Activated CD4-positive, alpha-beta memory T cell treated with anti-CD3 and anti-CD28 coated beads for 36 hours (primary cell): ENCODE results near the gene MRRF. TPM values are rescaled to one million over a fixed set of nuclear protein-coding genes. Genes with fewer than 3 reads are reported as not detected.
A peak's percentile ranks its signal among the peaks of the same experiment; 100 is the strongest.

ENCODE experiments used
- CTCF ChIA-PET: fragments of 350-600 bp; sonication (Branson Sonifier 250); formaldehyde crosslinking; loops from one replicate; lab custom pipeline; 2021; ENCODE audit warnings: antibody characterized with exemption, inconsistent platforms; lab: Charles Lee
- POLR2A ChIA-PET: fragments of 350-600 bp; sonication (Branson Sonifier 250); formaldehyde crosslinking; loops from one replicate; lab custom pipeline; 2021; ENCODE audit warnings: antibody characterized with exemption; lab: Charles Lee
- DNase-seq: peaks from one replicate; pipeline ENCODE4 v3.0.0-alpha.2; 2020
- H3K27ac Mint-ChIP-seq: one replicate; pipeline ENCODE4 v1.8.0; 2021; ENCODE audit warnings: mixed read lengths
- H3K27me3 Mint-ChIP-seq: one replicate; pipeline ENCODE4 v1.8.0; 2021; ENCODE audit warnings: mixed read lengths
- H3K36me3 Mint-ChIP-seq: one replicate; pipeline ENCODE4 v1.8.0; 2021; ENCODE audit warnings: mixed read lengths
- H3K4me1 Mint-ChIP-seq: one replicate; pipeline ENCODE4 v1.8.0; 2021; ENCODE audit warnings: low read depth, mixed read lengths
- H3K4me3 Mint-ChIP-seq: one replicate; pipeline ENCODE4 v1.8.0; 2021; ENCODE audit warnings: mild to moderate bottlenecking, mixed read lengths
- H3K9me3 Mint-ChIP-seq: one replicate; pipeline ENCODE4 v1.8.0; 2021; ENCODE audit warnings: mixed read lengths
- intact Hi-C: fragments of 100-400 bp; cut with micrococcal nuclease; formaldehyde crosslinking; loops from one replicate; pipeline ENCODE4 v1.15.1; 2023
- total RNA-seq, 2 experiments: library from RNA; stranded (reverse); gene quantifications; one replicate each; pipeline ENCODE4 v1.2.3, GENCODE V29; 2021

MRRF gene
- total RNA-seq, 2 experiments from 2014 or later, result 47.2 to 52.5 TPM

GRCh38 chr9:122367774-122368460, 103.2 kb downstream of the MRRF start:
- Mint-ChIP-seq H3K9me3 (peaks cover 3% of the 10 kb centered on the region), H3K4me1 (peaks cover 9% of the 10 kb centered on the region), H3K27ac (no peak overlapping the region), H3K4me3 (no peak overlapping the region), H3K36me3 (no peaks in the 10 kb centered on the region), H3K27me3 (peaks cover 25% of the 10 kb centered on the region)
- ChIA-PET CTCF (interaction anchor here (0.6 to 3.6 kb wide), 3 partner anchors 15 to 96 kb away, joined by 3 to 15 read pairs (median 5); no protein-coding TSS in a partner anchor), POLR2A (no interaction called here)
- intact Hi-C loops, result no loop called here
- no peak for DNase-seq

- H3K36me3 Mint-ChIP-seq, result no peaks in the 10 kb centered on the region
- H3K9me3 Mint-ChIP-seq, result peaks cover 3% of the 10 kb centered on the region
- CTCF ChIA-PET, result interaction anchor here (0.6 to 2.2 kb wide), 2 partner anchors 16 to 95 kb away, joined by 3 to 5 read pairs; no protein-coding TSS in a partner anchor
- intact Hi-C loops, result no loop called here
- POLR2A ChIA-PET, result no interaction called here
- no peak overlapping the region for H3K4me3 Mint-ChIP-seq
- DNase-seq, result no peak
- peaks cover 28% of the 10 kb centered on the region for H3K27me3 Mint-ChIP-seq
- H3K4me1 Mint-ChIP-seq, result peaks cover 9% of the 10 kb centered on the region
- H3K27ac Mint-ChIP-seq, result no peak overlapping the region
These were observed 104.0 kb downstream of the MRRF start for GRCh38 chr9:122368642-122369041.

- Mint-ChIP-seq H3K9me3 (peaks cover 3% of the 10 kb centered on the region), H3K4me3 (no peak overlapping the region), H3K4me1 (peaks cover 9% of the 10 kb centered on the region), H3K36me3 (no peaks in the 10 kb centered on the region), H3K27me3 (peaks cover 28% of the 10 kb centered on the region), H3K27ac (no peak overlapping the region)
- ChIA-PET POLR2A (no interaction called here), CTCF (no interaction called here)
- DNase-seq, result no peak
- intact Hi-C loops, result no loop called here
These were observed 105.6 kb downstream of the MRRF start for GRCh38 chr9:122370303-122370702.

GRCh38 chr9:122370869-122371755, 106.4 kb downstream of the MRRF start, which contains the start of gene PTGS1:
Gene PTGS1, plus strand, starts transcription at chr9:122371024. Its CDS starts 61 bp downstream, at chr9:122371085.
- H3K36me3 Mint-ChIP-seq, result no peaks in the 10 kb centered on the region
- peaks cover 3% of the 10 kb centered on the region for H3K9me3 Mint-ChIP-seq
- H3K27ac Mint-ChIP-seq, result no peak within 1 kb of the TSS
- H3K4me3 Mint-ChIP-seq, result peak within 1 kb of the TSS; percentile 3
- peaks cover 28% of the 10 kb centered on the region for H3K27me3 Mint-ChIP-seq
- CTCF ChIA-PET, result no interaction called here
- POLR2A ChIA-PET, result no interaction called here
- peak; percentile 19 for DNase-seq
- intact Hi-C loops, result no loop called here
- peaks cover 9% of the 10 kb centered on the region for H3K4me1 Mint-ChIP-seq

- no peak overlapping the region for H3K27ac Mint-ChIP-seq
- peaks cover 28% of the 10 kb centered on the region for H3K27me3 Mint-ChIP-seq
- peaks cover 9% of the 10 kb centered on the region for H3K4me1 Mint-ChIP-seq
- H3K36me3 Mint-ChIP-seq, result no peaks in the 10 kb centered on the region
- POLR2A ChIA-PET, result no interaction called here
- no peak for DNase-seq
- H3K4me3 Mint-ChIP-seq, result no peak overlapping the region
- CTCF ChIA-PET, result no interaction called here
- peaks cover 3% of the 10 kb centered on the region for H3K9me3 Mint-ChIP-seq
- intact Hi-C loops, result no loop called here
These were observed 107.2 kb downstream of the MRRF start for GRCh38 chr9:122371846-122372245.

GRCh38 chr9:122372856-122373845, 108.5 kb downstream of the MRRF start:
- Mint-ChIP-seq H3K4me3 (no peak overlapping the region), H3K36me3 (no peaks in the 10 kb centered on the region), H3K4me1 (peaks cover 9% of the 10 kb centered on the region), H3K9me3 (peaks cover 3% of the 10 kb centered on the region), H3K27me3 (peaks cover 28% of the 10 kb centered on the region), H3K27ac (no peak overlapping the region)
- POLR2A ChIA-PET, result no interaction called here
- CTCF ChIA-PET, result no interaction called here
- DNase-seq, result no peak
- intact Hi-C loops, result no loop called here

GRCh38 chr9:122374885-122375420, 110.3 kb downstream of the MRRF start:
- Mint-ChIP-seq H3K27ac (no peak overlapping the region), H3K9me3 (peaks cover 12% of the 10 kb centered on the region), H3K4me1 (peaks cover 9% of the 10 kb centered on the region), H3K36me3 (no peaks in the 10 kb centered on the region), H3K4me3 (no peak overlapping the region), H3K27me3 (peaks cover 23% of the 10 kb centered on the region)
- intact Hi-C loops, result loop anchor here (5.0 kb wide), 1 partner anchor 77 kb away; no protein-coding TSS in a partner anchor
- ChIA-PET CTCF (no interaction called here), POLR2A (no interaction called here)
- no peak for DNase-seq

GRCh38 chr9:122376796-122377195, 112.1 kb downstream of the MRRF start:
- H3K4me3 Mint-ChIP-seq, result no peak overlapping the region
- H3K27ac Mint-ChIP-seq, result no peak overlapping the region
- H3K27me3 Mint-ChIP-seq, result peaks cover 12% of the 10 kb centered on the region
- intact Hi-C loops, result loop anchor here (5.0 kb wide), 1 partner anchor 76 kb away; no protein-coding TSS in a partner anchor
- no peak for DNase-seq
- CTCF ChIA-PET, result no interaction called here
- POLR2A ChIA-PET, result no interaction called here
- no peaks in the 10 kb centered on the region for H3K4me1 Mint-ChIP-seq
- H3K9me3 Mint-ChIP-seq, result peaks cover 16% of the 10 kb centered on the region
- H3K36me3 Mint-ChIP-seq, result no peaks in the 10 kb centered on the region

GRCh38 chr9:122377241-122378164, 112.8 kb downstream of the MRRF start:
- H3K9me3 Mint-ChIP-seq, result peaks cover 16% of the 10 kb centered on the region
- H3K4me3 Mint-ChIP-seq, result no peak overlapping the region

GRCh38 chr9:122378236-122378635, 113.6 kb downstream of the MRRF start:
- Mint-ChIP-seq H3K27ac (no peak overlapping the region), H3K4me3 (no peak overlapping the region), H3K27me3 (peaks cover 3% of the 10 kb centered on the region), H3K4me1 (no peaks in the 10 kb centered on the region), H3K36me3 (no peaks in the 10 kb centered on the region), H3K9me3 (peaks cover 16% of the 10 kb centered on the region)
- CTCF ChIA-PET, result interaction anchor here (1.6 kb wide), 1 partner anchor 253 kb away, joined by 4 read pairs; no protein-coding TSS in a partner anchor
- no peak for DNase-seq
- intact Hi-C loops, result loop anchor here (5.0 kb wide), 1 partner anchor 74 kb away; no protein-coding TSS in a partner anchor
- POLR2A ChIA-PET, result no interaction called here

More at GRCh38 chr9:122377241-122378164, 112.8 kb downstream of the MRRF start:
- no peak for DNase-seq
- CTCF ChIA-PET, result interaction anchor here (1.6 kb wide), 1 partner anchor 253 kb away, joined by 4 read pairs; no protein-coding TSS in a partner anchor
- intact Hi-C loops, result loop anchor here (5.0 kb wide), 1 partner anchor 75 kb away; no protein-coding TSS in a partner anchor
- Mint-ChIP-seq H3K27ac (no peak overlapping the region), H3K4me1 (no peaks in the 10 kb centered on the region), H3K36me3 (no peaks in the 10 kb centered on the region), H3K27me3 (peaks cover 7% of the 10 kb centered on the region)
- POLR2A ChIA-PET, result no interaction called here
